H9 (cell line): Measurements from ENCODE around the gene CDK12. TPM values are rescaled to one million over a fixed set of nuclear protein-coding genes. Genes with fewer than 3 reads are reported as not detected.
A peak's percentile ranks its signal among the peaks of the same experiment; 100 is the strongest.

Source experiments
- DNase-seq: peaks from one replicate; pipeline ENCODE4 v3.0.0-alpha.2; 2017
- H2AFZ ChIP-seq: one replicate; pipeline ENCODE4 v1.6.1; 2013; ENCODE audit warnings: mild to moderate bottlenecking, low read length, control low read depth, moderate library complexity
- H2AK5ac ChIP-seq: 2 replicates; pipeline ENCODE4 v1.6.1; 2013; ENCODE audit warnings: low read length, control low read depth, mixed read lengths; ENCODE audit not compliant: insufficient read length
- H2BK120ac ChIP-seq: one replicate; pipeline ENCODE4 v1.6.1; 2013; ENCODE audit warnings: low read depth, mild to moderate bottlenecking, low read length, control low read depth, inconsistent platforms; ENCODE audit not compliant: poor library complexity, severe bottlenecking
- H2BK12ac ChIP-seq: 2 replicates; pipeline ENCODE4 v1.6.1; 2013; ENCODE audit warnings: low read length, control low read depth, mixed read lengths, low read depth; ENCODE audit not compliant: insufficient read length
- H2BK15ac ChIP-seq: 2 replicates; pipeline ENCODE4 v1.6.1; 2013; ENCODE audit warnings: low read depth, low read length, control low read depth
- H2BK20ac ChIP-seq: one replicate; pipeline ENCODE4 v1.6.1; 2013; ENCODE audit warnings: low read depth, mild to moderate bottlenecking, low read length, control low read depth, inconsistent platforms; ENCODE audit not compliant: poor library complexity, severe bottlenecking
- H2BK5ac ChIP-seq: 2 replicates; pipeline ENCODE4 v1.6.1; 2013; ENCODE audit warnings: low read length, control low read depth, mixed read lengths; ENCODE audit not compliant: insufficient read length
- H3K14ac ChIP-seq: 2 replicates; pipeline ENCODE4 v1.6.1; 2013; ENCODE audit warnings: low read length, control low read depth; ENCODE audit not compliant: insufficient read depth
- H3K18ac ChIP-seq: 2 replicates; pipeline ENCODE4 v1.6.1; 2013; ENCODE audit warnings: low read depth, mild to moderate bottlenecking, mixed read lengths, low read length, control low read depth; ENCODE audit not compliant: insufficient read length
- H3K23ac ChIP-seq: 2 replicates; pipeline ENCODE4 v1.6.1; 2013; ENCODE audit warnings: low read length, control low read depth, mixed read lengths, low read depth; ENCODE audit not compliant: insufficient read length
- H3K23me2 ChIP-seq: 2 replicates; pipeline ENCODE4 v1.6.1; 2013; ENCODE audit warnings: low read depth, mild to moderate bottlenecking, mixed read lengths, low read length, control low read depth; ENCODE audit not compliant: insufficient read length, poor library complexity, severe bottlenecking
- H3K27ac ChIP-seq: 2 replicates; pipeline ENCODE4 v1.5.1; 2013; ENCODE audit warnings: low read length, control low read depth, mixed read lengths, low read depth; ENCODE audit not compliant: insufficient read length
- H3K27me3 ChIP-seq: 2 replicates; pipeline ENCODE4 v1.6.1; 2013; ENCODE audit warnings: low read length, control low read depth, inconsistent platforms; ENCODE audit not compliant: insufficient read depth
- H3K4ac ChIP-seq: 2 replicates; pipeline ENCODE4 v1.6.1; 2013; ENCODE audit warnings: low read depth, mild to moderate bottlenecking, control low read depth, inconsistent platforms, low read length, moderate library complexity
- H3K4me1 ChIP-seq: 2 replicates; pipeline ENCODE4 v1.6.1; 2013; ENCODE audit warnings: low read length, control low read depth, inconsistent platforms; ENCODE audit not compliant: insufficient read depth
- H3K4me2 ChIP-seq: 2 replicates; pipeline ENCODE4 v1.6.1; 2013; ENCODE audit warnings: low read length, control low read depth, mixed read lengths; ENCODE audit not compliant: insufficient read length, insufficient read depth
- H3K56ac ChIP-seq: 2 replicates; pipeline ENCODE4 v1.6.1; 2013; ENCODE audit warnings: low read depth, mild to moderate bottlenecking, mixed read lengths, low read length, control low read depth; ENCODE audit not compliant: insufficient read length
- H3K79me1 ChIP-seq: 2 replicates; pipeline ENCODE4 v1.6.1; 2013; ENCODE audit warnings: low read depth, mild to moderate bottlenecking, moderate library complexity, low read length, control low read depth, inconsistent platforms; ENCODE audit not compliant: insufficient read depth, poor library complexity, severe bottlenecking
- H3K79me2 ChIP-seq: 2 replicates; pipeline ENCODE4 v1.6.1; 2013; ENCODE audit warnings: low read length, control low read depth, inconsistent platforms; ENCODE audit not compliant: insufficient read depth
- H3K9ac ChIP-seq: 2 replicates; pipeline ENCODE4 v1.6.1; 2013; ENCODE audit warnings: low read length, control low read depth, mixed read lengths; ENCODE audit not compliant: insufficient read length; ENCODE audit errors: extremely low read depth
- H3K9me3 ChIP-seq: one replicate; pipeline ENCODE4 v1.6.1; 2013; ENCODE audit warnings: low read depth, low read length, inconsistent platforms; ENCODE audit not compliant: control insufficient read depth
- H3T11ph ChIP-seq: one replicate; pipeline ENCODE4 v1.6.1; 2013; ENCODE audit warnings: mild to moderate bottlenecking, low read length, control low read depth, inconsistent platforms
- H4K20me1 ChIP-seq: one replicate; pipeline ENCODE4 v1.6.1; 2013; ENCODE audit not compliant: control insufficient read depth, insufficient read length, insufficient read depth
- H4K5ac ChIP-seq: 2 replicates; pipeline ENCODE4 v1.6.1; 2013; ENCODE audit warnings: low read depth, mild to moderate bottlenecking, mixed read lengths, low read length, control low read depth; ENCODE audit not compliant: insufficient read length
- H4K8ac ChIP-seq: replicated peaks from 2 replicates; pipeline ENCODE4 v1.6.1; 2013; ENCODE audit warnings: low read length, control low read depth, mixed read lengths, low read depth; ENCODE audit not compliant: insufficient read length
- H4K91ac ChIP-seq: 2 replicates; pipeline ENCODE4 v1.6.1; 2013; ENCODE audit warnings: low read depth, mild to moderate bottlenecking, moderate library complexity, mixed read lengths, low read length, control low read depth; ENCODE audit not compliant: insufficient read length
- H3K27ac Mint-ChIP-seq, 3 experiments: 2 replicates in 2 of 3; 3 replicates in 1 of 3; pipeline ENCODE4 v1.8.0; 2020 to 2021; ENCODE audit warnings: mixed read lengths in 3 of 3, mild to moderate bottlenecking in 1 of 3, moderate library complexity in 1 of 3
- H3K27me3 Mint-ChIP-seq: 2 replicates; pipeline ENCODE4 v1.8.0; 2021; ENCODE audit warnings: low read depth, mild to moderate bottlenecking, moderate library complexity, mixed read lengths
- H3K36me3 Mint-ChIP-seq, 3 experiments: 2 replicates in 2 of 3; 3 replicates in 1 of 3; pipeline ENCODE4 v1.8.0; 2020 to 2021; ENCODE audit warnings: low read depth in 3 of 3, mixed read lengths in 3 of 3; ENCODE audit not compliant: insufficient read depth in 1 of 3
- H3K4me1 Mint-ChIP-seq, 2 experiments: 2 replicates each; pipeline ENCODE4 v1.8.0; 2020; ENCODE audit warnings: mixed read lengths in 2 of 2
- H3K4me3 Mint-ChIP-seq, 2 experiments: 2 replicates in 1 of 2; 3 replicates in 1 of 2; pipeline ENCODE4 v1.8.0; 2020 to 2021; ENCODE audit warnings: mild to moderate bottlenecking in 2 of 2, mixed read lengths in 2 of 2, moderate library complexity in 1 of 2
- H3K9me3 Mint-ChIP-seq, 2 experiments: 2 replicates in 1 of 2; 3 replicates in 1 of 2; pipeline ENCODE4 v1.8.0; 2020; ENCODE audit warnings: mild to moderate bottlenecking in 2 of 2, mixed read lengths in 2 of 2, moderate library complexity in 1 of 2
- CTCF ChIP-seq: fragments of 200-600 bp; sonication (generic); conservative IDR thresholded peaks from 3 replicates; pipeline ENCODE4 v1.8.0; 2021; ENCODE audit warnings: antibody characterized with exemption, mild to moderate bottlenecking
- WGBS: extraction: QIAGEN DNeasy Blood & Tissue Kit; methylation state at CpG from one replicate; pipeline ENCODE4 v1.1.7; 2013; ENCODE audit warnings: missing lambda C conversion rate, low lambda C conversion rate, mixed read lengths; ENCODE audit not compliant: insufficient read length; ENCODE audit errors: extremely low coverage; 5-methylcytosine and 5-hydroxymethylcytosine counted together
- total RNA-seq: library from RNA; stranded (reverse); gene quantifications from 2 replicates; pipeline ENCODE4 v1.2.1, GENCODE V29; 2021

CDK12 gene
- total RNA-seq, 1 experiment from 2014 or later = 87.6 TPM

- no peak overlapping the region for H2BK20ac ChIP-seq
- H3K4me1 Mint-ChIP-seq = peaks cover 36 to 43% of the 10 kb centered on the region in 2 experiments
- H2BK120ac ChIP-seq = no peak overlapping the region
- no peak for TF ChIP-seq CTCF
- peaks cover 43% of the 10 kb centered on the region for H3K27me3 Mint-ChIP-seq
- WGBS = no CpG with 5 or more reads among the region's 7 CpGs
- no peak overlapping the region for H3K27ac ChIP-seq
- H2BK5ac ChIP-seq = no peak overlapping the region
- peak overlapping the region; percentile 65 for H3K18ac ChIP-seq
- H3K23me2 ChIP-seq = no peaks in the 10 kb centered on the region
- no peaks in the 10 kb centered on the region for H3K9me3 ChIP-seq
- H3K4me2 ChIP-seq = no peak overlapping the region
- H2BK15ac ChIP-seq = no peak overlapping the region
- no peak overlapping the region for H3T11ph ChIP-seq
- H4K8ac ChIP-seq = no peak overlapping the region
- H3K79me1 ChIP-seq = no peaks in the 10 kb centered on the region
- H4K20me1 ChIP-seq = no peaks in the 10 kb centered on the region
- peaks cover 12% of the 10 kb centered on the region for H3K4me1 ChIP-seq
- DNase-seq = no peak
- peak overlapping the region; percentile 60; the same call in 1 of the 2 replicates for H3K14ac ChIP-seq
- no peak overlapping the region for H3K4ac ChIP-seq
- no peak overlapping the region for H3K9ac ChIP-seq
- H2BK12ac ChIP-seq = no peak overlapping the region
- H4K5ac ChIP-seq = no peak overlapping the region
- H3K9me3 Mint-ChIP-seq = no peaks in the 10 kb centered on the region
- H4K91ac ChIP-seq = no peak overlapping the region
- H3K27me3 ChIP-seq = no peaks in the 10 kb centered on the region
- no peak overlapping the region for H2AFZ ChIP-seq
- no peak overlapping the region for H2AK5ac ChIP-seq
- peak overlapping the region in 1 of 2 experiments; percentile 69; a peak in 3 of 5 replicates for H3K4me3 Mint-ChIP-seq
- H3K56ac ChIP-seq = no peak overlapping the region
- 0 out of 7 replicates have a peak overlapping the region, but pooled peaks of 1 of the 3 experiments have one; percentile 66 for H3K27ac Mint-ChIP-seq
- no peaks in the 10 kb centered on the region for H3K36me3 Mint-ChIP-seq
- H3K79me2 ChIP-seq = no peaks in the 10 kb centered on the region
- no peak overlapping the region for H3K23ac ChIP-seq
Measured at GRCh38 chr17:39580082-39580468, 118.8 kb downstream of the CDK12 start.
